ENCODE data around the gene FAM53A. TPM values are rescaled to one million over a fixed set of nuclear protein-coding genes. Genes with fewer than 3 reads are reported as not detected.

The FAM53A gene
- total and polyA plus RNA-seq, 2 of the 13 experiments (the other 11 are each of a cell fraction or from before 2014, with no cell fraction given): 0.48 to 1.1 TPM

DNA sequence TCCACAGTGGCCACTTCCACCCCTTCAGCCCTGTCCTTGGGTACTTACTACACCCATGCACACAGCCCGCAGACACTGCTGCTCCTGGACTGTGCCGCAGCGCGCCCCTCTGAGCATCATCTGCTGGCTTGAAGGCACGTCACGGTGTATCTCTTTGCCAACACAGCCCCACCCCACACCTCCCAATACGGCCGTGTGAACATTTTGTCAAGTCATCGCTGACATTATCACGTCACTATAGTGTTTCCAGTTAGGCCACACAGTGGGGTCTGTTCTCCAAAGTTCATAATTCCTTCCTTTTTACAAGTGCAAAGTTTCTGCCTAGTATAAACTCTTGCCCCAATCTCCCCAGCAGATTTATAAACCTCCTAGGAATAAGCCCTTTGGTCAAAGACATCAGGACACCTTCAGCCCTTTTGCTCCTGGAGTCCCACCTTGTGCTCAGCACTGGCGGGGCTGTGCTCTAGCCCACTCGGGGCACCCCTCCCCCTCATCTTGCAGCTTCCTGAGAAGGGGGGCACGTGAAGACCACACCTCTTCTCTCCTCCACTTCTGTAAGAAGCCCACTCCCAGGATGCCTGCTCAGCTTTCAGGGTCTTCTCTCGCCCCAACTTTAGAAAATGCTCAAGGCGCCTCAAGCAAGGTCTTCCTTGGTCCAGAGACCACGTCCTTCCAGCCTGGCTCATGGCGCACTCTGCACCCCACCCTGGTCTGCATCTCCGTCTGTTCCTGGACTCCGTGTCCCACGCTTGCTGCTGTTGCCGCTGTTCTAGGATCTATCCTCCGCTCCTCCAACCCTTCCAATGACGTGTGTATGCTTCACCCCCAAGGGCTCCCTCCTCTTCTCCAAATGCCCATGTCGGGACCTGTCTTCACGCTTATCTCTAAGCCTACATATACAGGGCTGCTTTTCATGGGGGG is 7.2 kb downstream of the FAM53A start:
- POLR2A ChIA-PET: no interaction called here
- Histone ChIP-seq H3K9me3 (ENCODE audit: low read length) (no peaks in the 10 kb centered on the region), H3K4me1 (ENCODE audit: insufficient read depth, low read length) (peaks cover 31% of the 10 kb centered on the region), H2AFZ (ENCODE audit: low read length) (no peak overlapping the region), H3K79me2 (ENCODE audit: insufficient read depth, low read length) (no peaks in the 10 kb centered on the region), H3K36me3 (replicated peaks in 1 of 2; ENCODE audit: control insufficient read depth in 1 of 2, insufficient read depth in 2 of 2, low read length in 2 of 2) (no peaks in the 10 kb centered on the region), H3K27me3 (ENCODE audit: control insufficient read depth in 1 of 2, insufficient read depth in 2 of 2, low read length in 2 of 2) (peaks cover 0 to 17% of the 10 kb centered on the region in 2 experiments; a peak in 2 of 5 replicates), H3K4me3 (replicated peaks in 1 of 3; ENCODE audit: insufficient read depth in 1 of 3, low read depth in 2 of 3, low read length in 3 of 3) (no peak overlapping the region), H3K4me2 (ENCODE audit: low read depth, low read length) (no peak overlapping the region), H4K20me1 (ENCODE audit: insufficient read depth, low read length) (no peaks in the 10 kb centered on the region), H3K27ac (ENCODE audit: extremely low read length, insufficient read depth, low read length) (no peak overlapping the region), H3K9ac (ENCODE audit: insufficient read depth, low read depth, low read length) (no peak overlapping the region)
- WGBS (ENCODE audit: low lambda C conversion rate): 61% methylated on average over 24 of the region's 25 CpGs
- intact Hi-C loops (cut with micrococcal nuclease; ENCODE audit: unreplicated experiment) (no loop called here), in situ Hi-C loops (cut with HindIII; ENCODE audit: extremely low pct_ligation_motif_present, low pct_unique_long_range_greater_than_20kb) (no loop called here)
- FAIRE-seq: no peak
- BruUV-seq (replicated peaks): no TSS peak
- TF ChIP-seq MAFK (conservative IDR thresholded peaks at IDR 0.05 in 1 of 2, IDR thresholded peaks at IDR 0.05 in 1 of 2; ENCODE audit: low read length in 2 of 2) (peak in 1 of 2 experiments; percentile 30; a peak in 1 of 4 replicates), ZNF816 (CRISPR knock-in tag; IDR thresholded peaks at IDR 0.05; ENCODE audit: borderline replicate concordance) (no peak), KDM2A (CRISPR knock-in tag; IDR thresholded peaks at IDR 0.05; ENCODE audit: borderline replicate concordance, low read depth) (no peak), ZNF552 (CRISPR knock-in tag; IDR thresholded peaks at IDR 0.05; ENCODE audit: borderline replicate concordance) (no peak), TIGD3 (CRISPR knock-in tag; IDR thresholded peaks at IDR 0.05; ENCODE audit: borderline replicate concordance) (no peak), RXRB (CRISPR knock-in tag; IDR thresholded peaks at IDR 0.05; ENCODE audit: borderline replicate concordance) (no peak), CREB1 (IDR thresholded peaks at IDR 0.05) (peak; percentile 53; the same call in 1 of the 2 replicates), CREB1 (CRISPR knock-in tag; IDR thresholded peaks at IDR 0.05) (no peak), JDP2 (CRISPR knock-in tag; IDR thresholded peaks at IDR 0.05; ENCODE audit: borderline replicate concordance) (no peak), ZSCAN22 (CRISPR knock-in tag; IDR thresholded peaks at IDR 0.05) (no peak), ZBTB25 (CRISPR knock-in tag; IDR thresholded peaks at IDR 0.05) (no peak), ETV6 (CRISPR knock-in tag; conservative IDR thresholded peaks at IDR 0.05) (no peak), HIC2 (CRISPR knock-in tag; IDR thresholded peaks at IDR 0.05; ENCODE audit: low read depth) (no peak), SUZ12 (IDR thresholded peaks at IDR 0.05; ENCODE audit: low read depth, low read length) (no peak), PRMT3 (CRISPR knock-in tag; IDR thresholded peaks at IDR 0.05; ENCODE audit: borderline replicate concordance, low read depth) (no peak), BRF2 (CRISPR knock-in tag; IDR thresholded peaks at IDR 0.05) (no peak), ZNF792 (CRISPR knock-in tag; IDR thresholded peaks at IDR 0.05) (no peak), NFE2L2 (IDR thresholded peaks at IDR 0.05; ENCODE audit: low read length) (peak; percentile 71)
- CTCF ChIA-PET (ENCODE audit: low intra/inter-chr PET ratio, low total read pairs): no interaction called here
- DNase-seq (ENCODE audit: low spot score): no peak
- ATAC-seq: peak; percentile 18; the same call in 2 of the 3 replicates

Data from HepG2 (cell line).